HCT116 (cell line): ENCODE results near the gene ZSCAN21. TPM values are rescaled to one million over a fixed set of nuclear protein-coding genes. Genes with fewer than 3 reads are reported as not detected.

Experiments
- ATAC-seq: fragments of 200-7000 bp; cut with Tn5 transposase; 2 replicates; pipeline ENCODE4 v1.9.1; 2020; ENCODE audit warnings: mild to moderate bottlenecking, moderate library complexity
- BruUV-seq: library from RNA; stranded (reverse); fragments of 400-500 nt; replicated peaks from 2 replicates; lab custom pipeline; 2021; lab: Mats Ljungman, UMichigan
- CTCF ChIA-PET: fragments of 300-600 bp; sonication (Branson Sonifier 250); formaldehyde crosslinking; loops from one replicate; lab custom pipeline; 2021; ENCODE audit warnings: antibody characterized with exemption; lab: Charles Lee
- POLR2A ChIA-PET: fragments of 300-600, 350-600 bp; sonication (Branson Sonifier 250); formaldehyde crosslinking; loops from one replicate; lab custom pipeline; 2021; ENCODE audit warnings: antibody characterized with exemption; lab: Charles Lee
- RAD21 ChIA-PET, 2 experiments: fragments of 300-600 bp; sonication (Branson Sonifier 250); formaldehyde crosslinking; loops; one replicate each; lab custom pipeline; 2023; ENCODE audit warnings: low total read pairs in 2 of 2; ENCODE audit not compliant: uncharacterized antibody in 2 of 2, unreplicated experiment in 2 of 2, low non-redundant PET in 1 of 2; lab: Charles Lee
- DNase-seq: peaks from one replicate; pipeline ENCODE4 v3.0.0-alpha.2; 2010; ENCODE audit warnings: low read depth, low spot score
- H2AFZ ChIP-seq: fragments of 200-600 bp; shearing (Covaris generic), sonication (generic); 2 replicates; pipeline ENCODE4 v1.6.1; 2017; ENCODE audit warnings: low read depth, mixed run types, mixed read lengths, antibody characterized with exemption, low read length; ENCODE audit not compliant: poor library complexity, severe bottlenecking
- H3K27ac ChIP-seq: 2 replicates; pipeline ENCODE4 v1.5.1; 2012; ENCODE audit warnings: low read depth, low read length
- H3K27me3 ChIP-seq: fragments of 200-600 bp; sonication (generic); 2 replicates; pipeline ENCODE4 v1.6.1; 2016; ENCODE audit warnings: mixed run types, low read length, mixed read lengths; ENCODE audit not compliant: insufficient read depth
- H3K36me3 ChIP-seq, 2 experiments: fragments of 200-500 bp in 1 of 2; fragments of 200-600 bp in 1 of 2; sonication (Bioruptor generic) in 1 of 2; sonication (generic) in 1 of 2; 2 replicates each; pipeline versions ENCODE4 v1.5.1 to v1.6.1; 2014 to 2016; ENCODE audit warnings: low read length in 2 of 2, inconsistent platforms in 1 of 2, mixed read lengths in 1 of 2, mixed run types in 1 of 2; ENCODE audit not compliant: insufficient read depth in 2 of 2, control insufficient read depth in 1 of 2
- H3K4me1 ChIP-seq, 2 experiments: fragments of 200-600 bp in 1 of 2; sonication (generic) in 1 of 2; 2 replicates each; pipeline versions ENCODE4 v1.5.1 to v1.6.1; 2012 to 2017; ENCODE audit warnings: low read length in 2 of 2, inconsistent platforms in 1 of 2, mild to moderate bottlenecking in 1 of 2, mixed read lengths in 1 of 2, mixed run types in 1 of 2, moderate library complexity in 1 of 2; ENCODE audit not compliant: insufficient read depth in 2 of 2, control insufficient read depth in 1 of 2
- H3K4me2 ChIP-seq: fragments of 200-600 bp; sonication (generic); 2 replicates; pipeline ENCODE4 v1.6.1; 2017; ENCODE audit warnings: mixed run types, low read length, mixed read lengths
- H3K4me3 ChIP-seq, 2 experiments: fragments of 200-600 bp in 1 of 2; sonication (generic) in 1 of 2; replicated peaks in 1 of 2; 2 replicates each; pipeline ENCODE4 v1.5.1; 2011 to 2016; ENCODE audit warnings: low read length in 2 of 2, control low read depth in 1 of 2, low read depth in 1 of 2, mild to moderate bottlenecking in 1 of 2, mixed read lengths in 1 of 2, mixed run types in 1 of 2
- H3K79me2 ChIP-seq: fragments of 200-600 bp; sonication (generic); 2 replicates; pipeline ENCODE4 v1.6.1; 2017; ENCODE audit warnings: mild to moderate bottlenecking, mixed run types, low read length, moderate library complexity, mixed read lengths; ENCODE audit not compliant: insufficient read depth
- H3K9ac ChIP-seq: fragments of 200-600 bp; sonication (generic); 2 replicates; pipeline ENCODE4 v1.6.1; 2016; ENCODE audit warnings: low read length, mixed read lengths
- H3K9me2 ChIP-seq: fragments of 200-600 bp; sonication (generic), shearing (Covaris generic); 2 replicates; pipeline ENCODE4 v1.6.1; 2017; ENCODE audit warnings: mixed run types, mild to moderate bottlenecking, moderate library complexity; ENCODE audit not compliant: insufficient read depth
- H3K9me3 ChIP-seq, 2 experiments: fragments of 200-500 bp in 1 of 2; fragments of 200-600 bp in 1 of 2; sonication (Bioruptor generic) in 1 of 2; sonication (generic) in 1 of 2; 2 replicates each; pipeline ENCODE4 v1.6.1; 2014 to 2017; ENCODE audit warnings: low read length in 2 of 2, mixed read lengths in 2 of 2, inconsistent platforms in 1 of 2, low read depth in 1 of 2, mild to moderate bottlenecking in 1 of 2, mixed run types in 1 of 2, moderate library complexity in 1 of 2; ENCODE audit not compliant: control insufficient read depth in 1 of 2, insufficient read depth in 1 of 2
- H4K20me1 ChIP-seq: fragments of 200-600 bp; sonication (generic), shearing (Covaris generic); 2 replicates; pipeline ENCODE4 v1.6.1; 2017; ENCODE audit warnings: mixed run types, mild to moderate bottlenecking, moderate library complexity; ENCODE audit not compliant: insufficient read depth
- CBX3 ChIP-seq: IDR thresholded peaks from 2 replicates; pipeline ENCODE4 v1.6.1; 2012; ENCODE audit warnings: low read depth
- CEBPB ChIP-seq: IDR thresholded peaks from 2 replicates; pipeline ENCODE4 v1.6.1; 2012; ENCODE audit warnings: low read depth
- EGR1 ChIP-seq: IDR thresholded peaks from 2 replicates; pipeline ENCODE4 v1.6.1; 2012; ENCODE audit warnings: low read depth
- EZH2 ChIP-seq: fragments of 200-600 bp; sonication (generic); IDR thresholded peaks from 2 replicates; pipeline ENCODE4 v1.6.1; 2017; ENCODE audit warnings: antibody characterized with exemption, mixed run types
- EZH2phosphoT487 ChIP-seq: fragments of 200-600 bp; IDR thresholded peaks from 2 replicates; pipeline ENCODE4 v1.6.1; 2018; ENCODE audit warnings: antibody characterized with exemption, borderline replicate concordance
- JUND ChIP-seq: IDR thresholded peaks from 2 replicates; pipeline ENCODE4 v1.6.1; 2012
- POLR2AphosphoS5 ChIP-seq: IDR thresholded peaks from 2 replicates; pipeline ENCODE4 v1.6.1; 2011; ENCODE audit warnings: mild to moderate bottlenecking, low read depth, low read length, moderate library complexity
- REST ChIP-seq: IDR thresholded peaks from 2 replicates; pipeline ENCODE4 v1.6.1; 2012; ENCODE audit warnings: low read depth
- SRF ChIP-seq: IDR thresholded peaks from 2 replicates; pipeline ENCODE4 v1.6.1; 2012; ENCODE audit warnings: low read depth
- TCF7L2 ChIP-seq: IDR thresholded peaks from 2 replicates; pipeline ENCODE4 v1.7.0; 2011; ENCODE audit warnings: borderline replicate concordance, inconsistent platforms; ENCODE audit not compliant: insufficient read depth, insufficient read length; ENCODE audit errors: extremely low read depth
- YY1 ChIP-seq: IDR thresholded peaks from 2 replicates; pipeline ENCODE4 v1.6.1; 2011; ENCODE audit warnings: low read length, low read depth, moderate library complexity, mild to moderate bottlenecking; ENCODE audit not compliant: insufficient replicate concordance; ENCODE audit errors: extremely low read depth
- ZNF274 ChIP-seq: fragments of 200-500 bp; sonication (Bioruptor generic); IDR thresholded peaks from 2 replicates; pipeline ENCODE4 v1.6.1; 2014; ENCODE audit warnings: mild to moderate bottlenecking, low read depth, low read length, inconsistent platforms
- intact Hi-C: fragments of 100-400 bp; cut with micrococcal nuclease; formaldehyde crosslinking; loops from 2 replicates; pipeline ENCODE4 v1.10.0; 2022
- total RNA-seq: library from RNA; stranded (reverse); gene quantifications from one replicate; pipeline ENCODE4 v1.2.1, GENCODE V29; 2021; ENCODE audit not compliant: unreplicated experiment
- TF ChIP-seq, protein P1 (sequence below): IDR thresholded peaks from 2 replicates; pipeline ENCODE4 v1.6.1; 2011; ENCODE audit warnings: mild to moderate bottlenecking, low read length, moderate library complexity; ENCODE audit not compliant: insufficient replicate concordance; ENCODE audit errors: extremely low read depth

ZSCAN21 gene
- total RNA-seq, 1 experiment from 2014 or later, result 10.3 TPM

DNA sequence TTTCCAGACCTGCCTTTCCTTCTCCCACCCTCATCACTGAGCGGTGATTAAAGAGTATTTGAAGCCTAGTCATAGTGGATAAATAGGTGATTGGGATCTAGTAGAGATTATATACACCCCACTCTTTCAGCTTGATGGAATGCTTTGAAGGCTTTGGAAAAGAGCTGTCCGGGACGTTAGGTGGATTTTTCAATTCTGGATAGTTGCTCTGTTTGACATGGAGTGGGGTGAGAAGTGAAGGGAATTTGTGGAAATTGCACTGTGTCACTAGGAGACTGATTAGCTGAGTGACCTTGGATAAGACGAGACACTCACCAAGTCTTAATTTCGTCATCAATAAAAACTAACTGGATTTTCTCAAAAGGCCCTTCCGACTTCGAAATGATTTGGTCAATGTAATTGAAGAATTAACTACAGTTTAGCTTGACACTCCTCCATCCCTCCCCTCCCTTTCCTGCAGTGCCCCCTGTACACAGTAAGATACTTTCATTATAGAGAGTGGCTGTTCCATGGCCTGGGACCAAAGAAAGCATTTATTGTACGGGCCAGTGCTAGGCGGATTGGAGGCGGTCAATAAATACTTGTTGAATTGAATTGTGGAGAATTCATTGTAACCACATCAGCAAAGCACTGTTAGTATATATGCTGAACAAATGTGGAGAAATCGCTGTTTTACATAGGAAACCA is 33.2 kb upstream of the ZSCAN21 start:
- ATAC-seq (no peak), DNase-seq (no peak)
- RAD21 ChIA-PET, result interaction anchor here in 1 of 2 experiments (0.6 kb wide), 1 partner anchor 12 kb away, joined by 3 read pairs; no protein-coding TSS in a partner anchor
- Histone ChIP-seq H3K9ac (peak overlapping the region; percentile 99), H3K36me3 (no peaks in the 10 kb centered on the region; a peak in 1 of 4 replicates), H3K27me3 (no peaks in the 10 kb centered on the region), H3K4me2 (peak overlapping the region; percentile 89), H3K79me2 (peaks cover 58% of the 10 kb centered on the region), H3K9me2 (no peaks in the 10 kb centered on the region), H3K4me3 (peak overlapping the region; percentile 88 to 99), H3K4me1 (peaks cover 8 to 26% of the 10 kb centered on the region in 2 experiments; a peak in 3 of 4 replicates), H3K9me3 (no peaks in the 10 kb centered on the region), H2AFZ (no peak overlapping the region), H4K20me1 (no peaks in the 10 kb centered on the region), H3K27ac (peak overlapping the region; percentile 60)
- TSS peak; percentile 69 for BruUV-seq
- intact Hi-C loops, result no loop called here
- TF ChIP-seq EZH2, result no peak
- no peak for TF ChIP-seq CEBPB
- no peak for TF ChIP-seq ZNF274
- CTCF ChIA-PET, result no interaction called here
- POLR2A ChIA-PET, result interaction anchor here (1.4 kb wide), 1 partner anchor 33 kb away, joined by 5 read pairs; the partner anchor contains the start of gene ZSCAN21

GRCh38 chr7:100017300-100017699 is 32.3 kb upstream of the ZSCAN21 start:
- ChIA-PET RAD21 (no interaction called here), POLR2A (no interaction called here), CTCF (no interaction called here)
- Histone ChIP-seq H3K9me3 (no peaks in the 10 kb centered on the region), H3K4me1 (peaks cover 8 to 26% of the 10 kb centered on the region in 2 experiments; a peak in 3 of 4 replicates), H3K4me2 (peak overlapping the region; percentile 89; the same call in 1 of the 2 replicates), H3K27me3 (no peaks in the 10 kb centered on the region), H3K36me3 (no peaks in the 10 kb centered on the region; a peak in 2 of 4 replicates), H4K20me1 (no peaks in the 10 kb centered on the region; the same call in 1 of the 2 replicates), H3K79me2 (peaks cover 67% of the 10 kb centered on the region), H2AFZ (no peak overlapping the region), H3K9me2 (no peaks in the 10 kb centered on the region), H3K9ac (no peak overlapping the region), H3K27ac (no peak overlapping the region), H3K4me3 (no peak overlapping the region)
- DNase-seq (no peak), ATAC-seq (no peak)
- intact Hi-C loops, result no loop called here
- no TSS peak for BruUV-seq
- no peak for TF ChIP-seq POLR2AphosphoS5
- no peak for TF ChIP-seq CEBPB
- TF ChIP-seq YY1, result no peak
- no peak for TF ChIP-seq SRF
- TF ChIP-seq ZNF274, result no peak
- TF ChIP-seq EGR1, result no peak
- no peak for TF ChIP-seq REST
- TF ChIP-seq TCF7L2, result no peak
- TF ChIP-seq EZH2, result no peak
- TF ChIP-seq, protein P1, sequence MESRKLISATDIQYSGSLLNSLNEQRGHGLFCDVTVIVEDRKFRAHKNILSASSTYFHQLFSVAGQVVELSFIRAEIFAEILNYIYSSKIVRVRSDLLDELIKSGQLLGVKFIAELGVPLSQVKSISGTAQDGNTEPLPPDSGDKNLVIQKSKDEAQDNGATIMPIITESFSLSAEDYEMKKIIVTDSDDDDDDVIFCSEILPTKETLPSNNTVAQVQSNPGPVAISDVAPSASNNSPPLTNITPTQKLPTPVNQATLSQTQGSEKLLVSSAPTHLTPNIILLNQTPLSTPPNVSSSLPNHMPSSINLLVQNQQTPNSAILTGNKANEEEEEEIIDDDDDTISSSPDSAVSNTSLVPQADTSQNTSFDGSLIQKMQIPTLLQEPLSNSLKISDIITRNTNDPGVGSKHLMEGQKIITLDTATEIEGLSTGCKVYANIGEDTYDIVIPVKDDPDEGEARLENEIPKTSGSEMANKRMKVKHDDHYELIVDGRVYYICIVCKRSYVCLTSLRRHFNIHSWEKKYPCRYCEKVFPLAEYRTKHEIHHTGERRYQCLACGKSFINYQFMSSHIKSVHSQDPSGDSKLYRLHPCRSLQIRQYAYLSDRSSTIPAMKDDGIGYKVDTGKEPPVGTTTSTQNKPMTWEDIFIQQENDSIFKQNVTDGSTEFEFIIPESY, result no peak
- TF ChIP-seq EZH2phosphoT487, result no peak
- no peak for TF ChIP-seq JUND
- no peak for TF ChIP-seq CBX3
